HepG2 (cell line): Measurements from ENCODE around the gene RNASE11. TPM values are rescaled to one million over a fixed set of nuclear protein-coding genes. Genes with fewer than 3 reads are reported as not detected.

Experiments used
- BRF2 ChIP-seq: sonication (generic); formaldehyde crosslinking; IDR thresholded peaks from 2 replicates; pipeline ENCODE4 v1.8.1; 2022; ENCODE audit warnings: mild to moderate bottlenecking, missing genetic modification reagents
- CBX5 ChIP-seq: sonication (generic); formaldehyde crosslinking; IDR thresholded peaks from 2 replicates; pipeline ENCODE4 v1.4.0; 2020; ENCODE audit warnings: missing genetic modification reagents, borderline replicate concordance
- CTCF ChIP-seq: sonication (generic); formaldehyde crosslinking; IDR thresholded peaks from 2 replicates; pipeline ENCODE4 v1.5.0; 2020; ENCODE audit warnings: mild to moderate bottlenecking, missing genetic modification reagents, moderate library complexity
- HNF1A ChIP-seq, 2 experiments: sonication (generic) in 1 of 2; formaldehyde crosslinking in 1 of 2; IDR thresholded peaks; 2 replicates each; pipeline versions ENCODE4 v1.4.0 to v1.6.1; 2016 to 2020; ENCODE audit warnings: borderline replicate concordance in 1 of 2, low read depth in 1 of 2, mild to moderate bottlenecking in 1 of 2, missing genetic modification reagents in 1 of 2
- KAT8 ChIP-seq: IDR thresholded peaks from 2 replicates; pipeline ENCODE4 v1.6.1; 2016; ENCODE audit warnings: missing genetic modification reagents, missing compliant biosample characterization
- KDM6A ChIP-seq: IDR thresholded peaks from 2 replicates; pipeline ENCODE4 v1.6.1; 2016; ENCODE audit warnings: low read depth
- MED1 ChIP-seq: sonication (generic); formaldehyde crosslinking; IDR thresholded peaks from 2 replicates; pipeline ENCODE4 v1.4.0; 2020; ENCODE audit warnings: missing genetic modification reagents
- NFIC ChIP-seq: IDR thresholded peaks from 2 replicates; pipeline ENCODE4 v1.6.1; 2012; ENCODE audit warnings: mild to moderate bottlenecking, low read length, inconsistent platforms
- TIGD3 ChIP-seq: sonication (generic); formaldehyde crosslinking; IDR thresholded peaks from 2 replicates; pipeline ENCODE4 v1.5.1; 2020; ENCODE audit warnings: mild to moderate bottlenecking, missing genetic modification reagents, borderline replicate concordance
- ZBTB43 ChIP-seq: sonication (generic); formaldehyde crosslinking; conservative IDR thresholded peaks from 2 replicates; pipeline ENCODE4 v1.4.0; 2020; ENCODE audit warnings: missing genetic modification reagents
- ZBTB8A ChIP-seq: sonication (generic); formaldehyde crosslinking; IDR thresholded peaks from 2 replicates; pipeline ENCODE4 v1.4.0; 2020; ENCODE audit warnings: mild to moderate bottlenecking, low read depth, missing genetic modification reagents, borderline replicate concordance
- ZFYVE20 ChIP-seq: sonication (generic); formaldehyde crosslinking; IDR thresholded peaks from 2 replicates; pipeline ENCODE4 v1.8.0; 2023; ENCODE audit warnings: low read depth, mild to moderate bottlenecking, moderate library complexity, missing genetic modification reagents, borderline replicate concordance
- ZKSCAN1 ChIP-seq: fragments of 150-350 bp; IDR thresholded peaks from 2 replicates; pipeline ENCODE4 v1.6.1; 2014; ENCODE audit warnings: low read length
- ZNF205 ChIP-seq: IDR thresholded peaks from 2 replicates; pipeline ENCODE4 v1.6.1; 2018; ENCODE audit warnings: missing biosample characterization, missing genetic modification reagents
- ZNF430 ChIP-seq: sonication (generic); formaldehyde crosslinking; IDR thresholded peaks from 2 replicates; pipeline ENCODE4 v1.9.0; 2021; ENCODE audit warnings: mild to moderate bottlenecking, missing genetic modification reagents
- ZUFSP ChIP-seq: sonication (generic); formaldehyde crosslinking; IDR thresholded peaks from 2 replicates; pipeline ENCODE4 v1.9.0; 2021; ENCODE audit warnings: missing genetic modification reagents, mild to moderate bottlenecking, borderline replicate concordance
- polyA plus RNA-seq, 8 experiments: library from polyadenylated mRNA; depleted of rRNA in 3 of 8; stranded (reverse) in 7 of 8; unstranded in 1 of 8; fragments of >200 nt; fragmentation: Illumina TruSeq in 4 of 8; extraction: Trizol in 4 of 8; gene quantifications; 2 replicates each; pipeline versions ENCODE4 v1.2.1 to v1.2.3, GENCODE V29; 2011 to 2016; ENCODE audit warnings: low read depth in 4 of 8, missing spikeins in 1 of 8, mixed read lengths in 1 of 8; ENCODE audit not compliant: insufficient read depth in 1 of 8
- total RNA-seq, 5 experiments: library from RNA; depleted of rRNA; stranded (reverse); fragments of >200 nt; fragmentation: Illumina TruSeq; extraction: Trizol; gene quantifications; 2 replicates each; pipeline ENCODE4 v1.2.3, GENCODE V29; 2016; ENCODE audit warnings: low read depth in 1 of 5

Gene RNASE11
- total and polyA plus RNA-seq, 2 of the 13 experiments (the other 11 are each of a cell fraction or from before 2014, with no cell fraction given), result not detected

GRCh38 chr14:20630340-20631022 lies 42.7 kb upstream of the RNASE11 start (continued):
- TF ChIP-seq MED1 (CRISPR knock-in tag) (peak; percentile 32; the same call in 1 of the 2 replicates), ZFYVE20 (CRISPR knock-in tag) (no peak), KDM6A (CRISPR knock-in tag) (no peak), TIGD3 (CRISPR knock-in tag) (no peak), ZKSCAN1 (peak; percentile 16; the same call in 1 of the 2 replicates), HNF1A (IDR thresholded peaks at IDR 0.05; ENCODE audit: low read depth) (peak; percentile 14; the same call in 1 of the 2 replicates), HNF1A (CRISPR knock-in tag; IDR thresholded peaks at IDR 0.05; ENCODE audit: borderline replicate concordance) (no peak), ZUFSP (CRISPR knock-in tag) (no peak), CBX5 (CRISPR knock-in tag) (no peak), BRF2 (CRISPR knock-in tag) (no peak), KAT8 (CRISPR knock-in tag) (peak; percentile 69; the same call in 1 of the 2 replicates), ZBTB43 (CRISPR knock-in tag) (0 out of 2 replicates have a peak, but pooled peaks have one; percentile 6), ZNF430 (CRISPR knock-in tag) (0 out of 2 replicates have a peak, but pooled peaks have one; percentile 32), CTCF (0 out of 2 replicates have a peak, but pooled peaks have one; percentile 14), NFIC (peak; percentile 17; the same call in 1 of the 2 replicates), ZNF205 (CRISPR knock-in tag) (peak; percentile 59; the same call in 1 of the 2 replicates), ZBTB8A (no peak)
